ENCODE measurements around the gene ME1. TPM values are rescaled to one million over a fixed set of nuclear protein-coding genes. Genes with fewer than 3 reads are reported as not detected.

The ME1 gene
- polyA plus RNA-seq, 2 of the 4 experiments (the other 2 are of a cell fraction), result 59.1 to 60.6 TPM

GRCh38 chr6:83472767-83473166 lies 41.9 kb upstream of the ME1 start:
- Histone ChIP-seq H3K4me3 (no peak overlapping the region), H3K27ac (no peak overlapping the region), H3K4me1 (no peaks in the 10 kb centered on the region), H3K4me2 (no peak overlapping the region), H3K9me3 (no peaks in the 10 kb centered on the region)
- 68% methylated on average over 2 of the region's 2 CpGs for WGBS (ENCODE audit: missing lambda C conversion rate)
- ChIA-PET POLR2A (no interaction called here), CTCF (no interaction called here)
- TF ChIP-seq FOSB (CRISPR knock-in tag; IDR thresholded peaks at IDR 0.05) (no peak), SREBF2 (IDR thresholded peaks at IDR 0.05) (no peak), ELK1 (IDR thresholded peaks at IDR 0.05; ENCODE audit: low read depth, low read length) (no peak), EHF (CRISPR knock-in tag; IDR thresholded peaks at IDR 0.05) (no peak), FOXS1 (CRISPR knock-in tag; IDR thresholded peaks at IDR 0.05) (no peak), CEBPB (IDR thresholded peaks at IDR 0.05) (no peak), ZC3H11A (IDR thresholded peaks at IDR 0.05) (no peak), KDM5A (IDR thresholded peaks at IDR 0.05) (no peak), EP300 (IDR thresholded peaks at IDR 0.05) (no peak), RARB (CRISPR knock-in tag; IDR thresholded peaks at IDR 0.05) (no peak), KDM1A (IDR thresholded peaks at IDR 0.05; ENCODE audit: low read depth) (no peak), CHD4 (IDR thresholded peaks at IDR 0.05; ENCODE audit: borderline replicate concordance) (no peak), POLR2A (IDR thresholded peaks at IDR 0.05; ENCODE audit: low read length) (no peak), JUNB (IDR thresholded peaks at IDR 0.05) (no peak)
- no peak for ATAC-seq
- FAIRE-seq, result no peak
- DNase-seq (ENCODE audit: low read depth in 1 of 2, low spot score in 1 of 2), result no peak

- TF ChIP-seq KDM5A (IDR thresholded peaks at IDR 0.05) (no peak), HEYL (CRISPR knock-in tag; IDR thresholded peaks at IDR 0.05) (no peak), EHMT2 (IDR thresholded peaks at IDR 0.05; ENCODE audit: low read depth) (no peak), FOSL2 (IDR thresholded peaks at IDR 0.05) (no peak), FOSL2 (CRISPR knock-in tag; IDR thresholded peaks at IDR 0.05) (no peak), REST (IDR thresholded peaks at IDR 0.05) (no peak)
- FAIRE-seq, result no peak
- Histone ChIP-seq H3K27ac (no peak overlapping the region), H3K9me3 (no peaks in the 10 kb centered on the region), H3K4me3 (no peak overlapping the region), H3K4me1 (no peaks in the 10 kb centered on the region), H3K4me2 (no peak overlapping the region)
- 73% methylated on average over 3 of the region's 3 CpGs for WGBS (ENCODE audit: missing lambda C conversion rate)
- CTCF ChIA-PET, result no interaction called here
- POLR2A ChIA-PET, result no interaction called here
- no peak for DNase-seq (ENCODE audit: low read depth in 1 of 2, low spot score in 1 of 2)
- ATAC-seq, result no peak
Measured at GRCh38 chr6:83470587-83470986, 39.7 kb upstream of the ME1 start.

GRCh38 chr6:83470001-83470400 lies 39.1 kb upstream of the ME1 start:
- no peak for ATAC-seq
- Histone ChIP-seq H3K27ac (no peak overlapping the region), H3K4me1 (no peaks in the 10 kb centered on the region), H3K4me2 (no peak overlapping the region), H3K4me3 (no peak overlapping the region), H3K9me3 (no peaks in the 10 kb centered on the region)
- no peak for FAIRE-seq
- WGBS (ENCODE audit: missing lambda C conversion rate), result 73% methylated on average over 4 of the region's 4 CpGs
- TF ChIP-seq MAX (IDR thresholded peaks at IDR 0.05) (no peak), SREBF2 (IDR thresholded peaks at IDR 0.05) (no peak), REST (IDR thresholded peaks at IDR 0.05) (no peak), CBX2 (IDR thresholded peaks at IDR 0.05; ENCODE audit: borderline replicate concordance, low read depth) (no peak), MAZ (IDR thresholded peaks at IDR 0.05; ENCODE audit: borderline replicate concordance, low read depth, low read length) (no peak), PBX3 (IDR thresholded peaks at IDR 0.05) (no peak), POLR2A (IDR thresholded peaks at IDR 0.05; ENCODE audit: low read length) (no peak), ZSCAN20 (CRISPR knock-in tag; IDR thresholded peaks at IDR 0.05) (no peak), USF2 (IDR thresholded peaks at IDR 0.05) (no peak), TP53 (CRISPR knock-in tag; IDR thresholded peaks at IDR 0.05) (no peak)
- CTCF ChIA-PET, result no interaction called here
- no peak for DNase-seq (ENCODE audit: low read depth in 1 of 2, low spot score in 1 of 2)
- POLR2A ChIA-PET, result no interaction called here
